SKM-1 (cell line): ENCODE results near the gene HNRNPK.

ENCODE experiments used
- DNase-seq: peaks from one replicate; lab custom pipeline; 2025; ENCODE audit not compliant: unreplicated experiment; lab: John Stamatoyannopoulos, UW

The HNRNPK gene

DNA sequence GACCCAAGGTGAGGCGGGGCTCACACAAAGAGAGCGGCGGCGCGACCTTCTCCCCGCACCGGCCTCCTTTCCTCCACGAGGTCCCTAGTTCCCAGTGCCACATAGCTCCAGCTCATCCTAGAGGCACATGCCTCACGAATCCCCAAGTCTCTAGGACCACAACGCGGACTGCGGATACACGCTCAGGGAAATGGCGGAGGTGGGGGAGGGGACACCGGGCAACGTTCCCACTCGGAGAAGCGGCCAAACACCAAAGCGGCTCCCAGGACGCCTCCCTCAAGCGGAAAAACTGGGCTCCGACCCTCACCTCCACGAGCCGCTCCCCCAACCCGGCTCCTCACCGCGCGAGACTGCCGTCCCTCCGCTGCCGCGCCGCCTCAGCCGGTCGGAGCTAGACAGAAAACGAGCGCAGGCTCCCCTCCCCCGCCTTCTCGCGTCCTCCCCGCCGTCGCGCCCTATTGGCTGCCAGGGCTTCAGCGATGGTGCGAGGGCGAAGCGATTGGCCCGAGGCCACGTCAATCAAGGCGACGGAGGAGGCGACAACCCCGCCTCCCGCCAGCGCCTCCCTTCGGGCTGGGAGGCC, at the start of gene HNRNPK:
Gene HNRNPK (minus strand): TSS at position 404 of the 583 bp plus-strand sequence. CDS start 1,963 bp downstream, outside the sequence.
- peak; percentile 33 for DNase-seq

GRCh38 chr9:84027201-84027600, 47.2 kb upstream of the HNRNPK start:
- no peak for DNase-seq

DNA sequence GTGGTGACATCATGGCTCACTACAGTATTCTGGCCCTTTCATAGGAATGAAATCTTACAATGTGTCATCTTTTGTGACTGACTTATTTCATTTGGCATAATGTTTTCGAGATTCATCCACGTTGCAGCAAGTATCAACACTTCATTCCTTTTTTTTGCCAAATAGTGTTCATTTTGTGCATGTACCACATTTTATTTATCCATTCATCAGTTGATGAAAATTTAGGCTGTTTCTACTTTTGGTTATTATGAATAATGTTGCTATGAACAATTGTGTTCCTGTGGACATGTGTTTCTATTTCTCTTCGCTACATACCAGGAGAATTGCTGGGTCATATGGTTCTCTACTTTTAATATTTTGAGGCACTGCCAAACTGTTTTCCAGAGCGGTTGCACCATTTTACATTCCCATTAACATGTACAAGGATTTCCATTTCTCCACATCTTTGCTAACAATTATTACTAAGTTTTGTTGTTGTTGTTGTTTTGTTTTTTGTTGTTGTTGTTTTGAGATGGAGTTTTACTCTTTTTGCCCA, 44.1 kb upstream of the HNRNPK start:
- DNase-seq, result no peak

DNA sequence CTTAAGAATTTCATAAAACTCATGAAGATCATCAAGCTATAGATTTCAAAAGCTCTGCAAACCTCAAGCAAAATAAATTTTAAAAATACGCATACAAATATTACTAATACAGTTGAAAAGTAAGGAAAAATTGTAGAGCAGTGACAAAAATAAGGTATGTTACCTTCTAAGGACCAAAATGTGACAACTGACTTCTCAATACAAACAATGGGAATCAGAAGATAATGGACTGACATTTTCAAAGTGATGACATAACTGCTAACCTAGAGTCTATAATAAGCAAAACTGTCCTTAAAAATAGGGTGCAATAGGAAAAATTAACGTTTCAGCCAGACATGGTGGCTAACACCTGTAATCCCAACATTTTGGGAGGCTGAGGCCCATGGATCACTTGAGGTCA, 27.6 kb upstream of the HNRNPK start:
- no peak for DNase-seq

- DNase-seq, result no peak
Observed at GRCh38 chr9:84003246-84003645, 23.2 kb upstream of the HNRNPK start.

DNA sequence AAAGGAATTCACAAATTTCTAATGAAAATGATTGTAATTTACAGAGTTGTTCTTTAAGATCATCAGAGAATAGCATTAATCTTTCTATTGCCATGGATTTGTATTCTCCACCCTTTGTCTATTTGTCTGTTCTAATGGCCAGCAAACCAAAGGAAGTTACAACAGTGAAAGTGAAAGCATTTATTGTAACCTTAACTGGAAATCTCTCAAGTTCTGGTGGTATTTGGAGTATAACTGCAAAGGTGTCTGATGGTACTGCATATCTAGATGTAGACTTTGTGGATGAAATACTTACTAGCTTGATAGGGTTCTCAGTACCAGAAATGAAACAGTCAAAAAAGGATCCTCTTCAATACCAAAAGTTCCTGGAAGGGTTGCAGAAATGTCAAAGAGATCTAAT, 22.3 kb upstream of the HNRNPK start:
- DNase-seq, result no peak

GRCh38 chr9:84001621-84002020, 21.6 kb upstream of the HNRNPK start:
- DNase-seq, result peak; percentile 12

GRCh38 chr9:84000186-84000585, 20.2 kb upstream of the HNRNPK start:
- DNase-seq, result no peak

DNA sequence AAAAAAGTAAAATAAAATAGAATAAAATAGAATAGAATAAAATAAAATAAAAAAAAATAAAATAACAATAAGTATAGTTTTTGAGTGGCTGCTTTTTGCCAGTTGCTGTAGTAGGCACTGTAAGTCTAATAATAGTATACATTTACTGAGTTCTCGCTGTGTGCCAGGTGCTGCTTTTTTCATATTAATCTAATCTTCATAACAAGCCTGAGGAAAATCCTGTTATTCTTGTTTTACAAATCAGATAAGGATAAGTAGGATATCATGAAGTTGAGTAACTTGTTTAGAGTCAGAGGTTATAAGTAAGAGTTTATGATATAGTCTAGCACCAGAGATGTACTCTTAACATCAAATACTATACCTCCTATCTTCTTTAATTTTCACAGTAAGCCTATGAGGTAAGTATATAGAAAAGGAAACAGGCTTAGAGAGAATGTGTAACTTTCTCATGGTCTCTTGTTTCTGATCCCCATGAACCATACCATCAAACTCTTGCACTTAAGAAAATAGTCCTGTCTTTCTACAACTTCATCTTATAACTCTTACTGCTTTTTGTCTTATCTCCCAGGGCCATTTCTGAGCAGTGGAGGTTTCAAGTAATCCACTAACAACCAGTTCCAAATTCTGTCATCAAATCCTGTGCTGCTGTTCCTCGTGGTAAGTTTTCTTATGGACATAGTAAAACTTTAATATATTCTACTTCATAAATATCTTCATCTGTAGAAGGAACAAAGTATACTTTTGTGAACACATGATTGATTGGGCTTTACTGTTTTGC, 19.3 kb upstream of the HNRNPK start:
- no peak for DNase-seq

GRCh38 chr9:83996126-83996525, 16.1 kb upstream of the HNRNPK start:
- DNase-seq, result no peak

- no peak for DNase-seq
Observed at GRCh38 chr9:83992901-83993300, 12.9 kb upstream of the HNRNPK start.

DNA sequence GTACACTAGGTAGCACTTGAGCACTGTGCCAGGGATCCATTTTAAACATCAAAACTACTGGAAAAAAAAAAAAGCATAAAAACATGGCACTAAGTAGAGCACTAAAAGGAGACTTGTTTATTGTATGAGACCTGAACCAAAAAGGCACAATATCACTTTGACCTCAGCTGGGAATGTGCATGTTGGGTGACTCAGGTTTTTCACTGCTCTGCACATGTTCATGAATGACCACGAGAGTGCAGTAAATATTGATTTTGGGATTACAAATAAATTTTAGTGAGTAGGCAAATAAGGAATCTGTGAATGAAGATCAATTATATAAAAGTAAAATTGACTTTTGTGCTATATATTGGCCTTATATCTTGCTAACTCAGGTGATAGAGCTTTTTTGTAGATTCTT, 12.4 kb upstream of the HNRNPK start:
- no peak for DNase-seq

DNA sequence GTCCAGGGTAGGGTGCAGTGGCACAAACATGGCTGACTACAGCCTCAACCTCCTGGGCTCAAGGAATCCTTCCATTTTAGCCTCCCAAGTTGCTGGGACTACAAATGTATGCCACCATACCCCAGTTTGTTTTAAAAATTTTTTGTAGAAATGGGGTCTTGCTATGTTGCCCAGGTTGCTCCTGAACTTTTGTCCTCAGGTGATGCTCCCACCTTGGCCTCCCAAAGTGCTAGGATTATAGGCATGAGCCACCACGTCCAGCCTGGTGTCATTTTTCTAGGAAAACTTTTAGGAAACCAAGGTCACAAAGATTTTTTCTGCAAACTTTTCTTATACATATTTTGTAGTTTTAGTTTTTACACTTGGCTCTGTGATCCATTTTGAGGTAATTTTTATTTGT, 11.3 kb upstream of the HNRNPK start:
- no peak for DNase-seq

DNA sequence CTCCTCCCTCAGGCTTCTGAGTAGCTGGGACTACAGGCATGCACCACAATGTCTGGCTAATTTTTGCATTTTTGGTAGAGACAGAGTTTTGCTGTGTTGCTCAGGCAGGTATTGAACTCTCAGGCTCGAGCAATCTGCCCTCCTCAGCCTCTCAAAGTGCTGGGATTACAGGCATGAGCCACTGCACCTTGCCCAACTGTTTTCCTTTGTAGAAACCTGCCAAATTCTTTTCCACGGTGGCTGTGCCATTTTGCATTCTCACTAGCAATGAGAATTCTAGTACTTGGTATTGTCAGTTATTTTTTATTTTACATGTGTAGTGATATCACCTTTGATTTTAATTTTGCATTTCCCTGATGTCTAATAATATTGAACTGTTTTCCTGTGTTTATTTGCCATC, 8.4 kb upstream of the HNRNPK start:
- DNase-seq, result no peak

GRCh38 chr9:83987402-83987791, 7.4 kb upstream of the HNRNPK start:
- no peak for DNase-seq

- no peak for DNase-seq
Observed at GRCh38 chr9:83986765-83987401, 6.9 kb upstream of the HNRNPK start.

DNA sequence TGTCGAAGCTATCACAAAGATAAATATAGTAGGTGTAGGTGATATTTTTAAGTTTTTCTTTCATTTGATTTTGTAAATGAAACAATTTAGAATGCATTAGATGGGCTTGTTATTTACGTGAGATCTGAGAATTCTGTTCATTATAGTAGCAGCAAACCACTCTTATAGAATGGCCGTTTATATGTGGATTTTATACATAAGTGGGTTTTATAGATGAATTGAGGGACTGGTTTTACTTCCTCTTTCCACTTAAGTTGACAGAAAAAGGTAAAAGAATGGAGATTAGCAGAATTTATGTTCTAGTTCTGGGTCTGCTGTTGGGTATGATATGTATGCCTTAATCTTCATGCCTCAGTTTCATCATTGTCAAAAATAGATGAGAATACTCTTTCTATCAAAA, 6.2 kb upstream of the HNRNPK start:
- DNase-seq, result no peak

GRCh38 chr9:83981126-83981871, 1.3 kb upstream of the HNRNPK start:
- no peak for DNase-seq

DNA sequence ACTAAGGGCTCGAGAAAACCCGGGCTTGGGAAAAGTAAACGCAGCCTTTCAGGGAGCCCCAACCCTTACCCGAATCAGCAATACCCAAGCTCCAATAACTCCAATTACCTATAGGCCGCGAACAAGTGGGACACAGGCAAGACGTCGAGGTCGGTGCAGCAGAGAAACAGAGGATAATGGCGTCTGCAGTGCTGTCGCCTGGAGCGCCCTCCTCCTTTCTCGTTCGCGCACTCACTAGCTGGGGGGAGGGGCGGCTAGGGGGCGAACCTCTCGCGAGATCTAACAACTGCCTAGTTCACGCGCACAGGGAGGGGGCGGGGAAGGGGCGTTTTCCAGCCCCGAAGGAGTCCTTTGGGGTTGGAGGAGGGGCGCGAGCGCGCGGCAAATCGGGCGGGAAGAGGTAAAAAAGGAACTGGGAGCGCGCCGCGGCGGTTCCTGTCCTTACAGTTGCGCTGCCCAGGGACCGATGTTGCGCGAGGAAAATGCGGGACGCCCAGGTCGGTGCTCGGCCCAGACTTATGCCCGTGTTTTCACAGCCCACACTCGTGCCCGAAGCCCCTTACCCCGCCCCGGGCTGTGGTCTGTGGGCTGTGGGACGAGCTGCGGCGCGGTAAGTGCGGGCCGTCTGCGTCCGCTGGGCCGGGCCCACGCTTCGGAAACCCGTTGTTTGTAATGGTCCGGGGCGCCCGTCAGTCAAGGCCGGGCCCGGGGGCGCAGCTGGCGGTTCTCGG, 545 bp upstream of the HNRNPK start, which contains the start of gene RMI1:
Gene RMI1 (plus strand): TSS at position 411 of the 731 bp plus-strand sequence. CDS start 20,182 bp downstream, outside the sequence.
- peak; percentile 46 for DNase-seq

DNA sequence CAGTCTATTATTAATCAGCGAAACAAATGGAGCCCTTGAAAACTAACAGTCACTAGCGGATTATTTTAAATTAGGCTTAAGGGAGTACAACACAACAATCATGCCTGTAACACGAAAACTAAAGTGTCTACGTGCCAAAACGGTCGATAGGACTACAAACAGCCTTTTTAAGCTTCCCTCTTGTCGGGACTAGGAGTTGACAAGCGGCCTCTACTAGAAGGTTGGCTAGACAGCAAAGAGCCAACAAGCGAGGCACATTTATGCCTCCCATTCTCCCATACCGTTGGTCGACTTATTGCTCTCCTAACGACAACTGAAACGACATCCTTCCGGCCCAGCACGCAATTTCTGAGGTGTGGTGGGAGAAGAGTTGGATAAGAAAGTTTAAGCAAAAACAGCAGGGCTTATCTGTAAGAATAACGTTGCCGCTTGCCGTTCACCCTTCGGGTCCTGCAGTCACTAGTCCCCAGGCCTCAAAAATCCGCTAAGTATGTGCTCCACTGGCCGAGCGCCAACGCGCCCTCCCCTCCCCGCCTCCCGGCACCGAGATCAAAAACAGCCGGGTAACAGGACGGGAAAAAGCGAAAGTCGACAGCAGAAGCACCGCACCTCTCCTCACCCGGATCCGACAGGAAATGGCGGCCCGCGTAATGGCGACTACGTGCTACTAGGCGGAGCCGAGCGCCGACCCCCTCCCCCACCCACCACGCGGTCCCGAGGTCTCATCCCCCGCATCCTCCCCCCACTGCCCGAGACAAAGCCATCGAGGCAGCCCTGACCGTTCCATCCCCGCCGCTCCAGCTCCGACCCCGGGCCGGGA, 813 bp downstream of the HNRNPK start:
- DNase-seq, result peak; percentile 38
